Keratinocyte (primary cell): ENCODE results near the gene SCT. TPM values are rescaled to one million over a fixed set of nuclear protein-coding genes. Genes with fewer than 3 reads are reported as not detected.

ENCODE experiments used
- DNase-seq: peaks from one replicate; pipeline ENCODE4 v3.0.0-alpha.2; 2011; ENCODE audit warnings: low read depth, missing footprints, low spot score
- FAIRE-seq: peaks from 2 replicates; lab custom pipeline; 2011; peaks lifted over from hg19 to GRCh38; lab: Jason Lieb, UNC
- H2AFZ ChIP-seq: 2 replicates; pipeline ENCODE4 v1.6.0; 2012; ENCODE audit warnings: low read length, control low read depth, inconsistent platforms; ENCODE audit not compliant: control insufficient read depth
- H3K27ac ChIP-seq: 2 replicates; pipeline ENCODE4 v1.5.1; 2011; ENCODE audit warnings: low read length; ENCODE audit not compliant: control insufficient read depth, insufficient read depth
- H3K27me3 ChIP-seq: 3 replicates; pipeline ENCODE4 v1.6.0; 2011; ENCODE audit warnings: low read length; ENCODE audit not compliant: control insufficient read depth, insufficient read depth; ENCODE audit errors: extremely low read depth
- H3K36me3 ChIP-seq, 2 experiments: 2 replicates in 1 of 2; 3 replicates in 1 of 2; pipeline ENCODE4 v1.5.1; 2011; ENCODE audit warnings: low read length in 2 of 2, mild to moderate bottlenecking in 1 of 2; ENCODE audit not compliant: control insufficient read depth in 2 of 2, insufficient read depth in 2 of 2; ENCODE audit errors: extremely low read depth in 1 of 2
- H3K4me1 ChIP-seq: 3 replicates; pipeline ENCODE4 v1.5.1; 2011; ENCODE audit warnings: low read length; ENCODE audit not compliant: control insufficient read depth, insufficient read depth; ENCODE audit errors: extremely low read depth
- H3K4me2 ChIP-seq: 3 replicates; pipeline ENCODE4 v1.6.0; 2011; ENCODE audit warnings: low read depth, low read length; ENCODE audit not compliant: control insufficient read depth, insufficient read depth; ENCODE audit errors: extremely low read depth
- H3K4me3 ChIP-seq, 3 experiments: fragments of 200-600 bp in 1 of 3; sonication (generic) in 1 of 3; 2 replicates in 2 of 3; 3 replicates in 1 of 3; pipeline ENCODE4 v1.5.1; 2011 to 2016; ENCODE audit warnings: low read length in 3 of 3, mild to moderate bottlenecking in 3 of 3, control low read depth in 2 of 3, inconsistent platforms in 1 of 3, low read depth in 1 of 3, mixed read lengths in 1 of 3, mixed run types in 1 of 3, moderate library complexity in 1 of 3; ENCODE audit not compliant: control insufficient read depth in 2 of 3, insufficient read depth in 2 of 3; ENCODE audit errors: extremely low read depth in 1 of 3
- H3K79me2 ChIP-seq: 2 replicates; pipeline ENCODE4 v1.6.0; 2012; ENCODE audit warnings: low read length; ENCODE audit not compliant: control insufficient read depth, insufficient read depth
- H3K9ac ChIP-seq: 3 replicates; pipeline ENCODE4 v1.6.0; 2011; ENCODE audit warnings: low read length; ENCODE audit not compliant: control insufficient read depth, insufficient read depth; ENCODE audit errors: extremely low read depth
- H3K9me1 ChIP-seq: 3 replicates; pipeline ENCODE4 v1.6.0; 2011; ENCODE audit warnings: low read length; ENCODE audit not compliant: control insufficient read depth, insufficient read depth; ENCODE audit errors: extremely low read depth
- H3K9me3 ChIP-seq: 2 replicates; pipeline ENCODE4 v1.5.1; 2012; ENCODE audit warnings: low read depth, low read length; ENCODE audit not compliant: control insufficient read depth
- H4K20me1 ChIP-seq: 3 replicates; pipeline ENCODE4 v1.6.0; 2011; ENCODE audit warnings: low read length; ENCODE audit not compliant: control insufficient read depth, insufficient read depth; ENCODE audit errors: extremely low read depth
- CTCF ChIP-seq, 3 experiments: IDR thresholded peaks in 1 of 3; conservative IDR thresholded peaks in 1 of 3; optimal IDR thresholded peaks in 1 of 3; 2 replicates in 2 of 3; 3 replicates in 1 of 3; pipeline versions ENCODE3 to v1.5.1; 2011; ENCODE audit warnings: low read length in 3 of 3, mild to moderate bottlenecking in 3 of 3, moderate library complexity in 2 of 3, control low read depth in 1 of 3, inconsistent platforms in 1 of 3; ENCODE audit not compliant: insufficient read depth in 2 of 3; ENCODE audit errors: extremely low read depth in 1 of 3
- EZH2 ChIP-seq: IDR thresholded peaks from one replicate; pipeline ENCODE4 v1.6.1; 2012; ENCODE audit warnings: inconsistent platforms, mild to moderate bottlenecking, low read length, moderate library complexity
- dilution Hi-C: fragments of 300-500 bp; cut with MboI; formaldehyde crosslinking; loops from one replicate; pipeline ENCODE4 v1.7.0; 2020; ENCODE audit warnings: low sequenced_read_pairs; ENCODE audit not compliant: extremely low pct_ligation_motif_present
- polyA plus RNA-seq, 5 experiments: library from polyadenylated mRNA; depleted of rRNA in 3 of 5; stranded (reverse) in 3 of 5; stranded (forward) in 1 of 5; unstranded in 1 of 5; fragments of >200 nt; gene quantifications; 1 replicate in 1 of 5; 2 replicates in 3 of 5; 3 replicates in 1 of 5; pipeline versions ENCODE4 v1.2.1 to v1.2.3, GENCODE V29; 2011 to 2012; ENCODE audit warnings: missing spikeins in 2 of 5, low read depth in 1 of 5, low replicate concordance in 1 of 5

The SCT gene
- polyA plus RNA-seq, 1 donor (not counting 4 experiments of a cell fraction or from before 2014, with no cell fraction given), result not detected

DNA sequence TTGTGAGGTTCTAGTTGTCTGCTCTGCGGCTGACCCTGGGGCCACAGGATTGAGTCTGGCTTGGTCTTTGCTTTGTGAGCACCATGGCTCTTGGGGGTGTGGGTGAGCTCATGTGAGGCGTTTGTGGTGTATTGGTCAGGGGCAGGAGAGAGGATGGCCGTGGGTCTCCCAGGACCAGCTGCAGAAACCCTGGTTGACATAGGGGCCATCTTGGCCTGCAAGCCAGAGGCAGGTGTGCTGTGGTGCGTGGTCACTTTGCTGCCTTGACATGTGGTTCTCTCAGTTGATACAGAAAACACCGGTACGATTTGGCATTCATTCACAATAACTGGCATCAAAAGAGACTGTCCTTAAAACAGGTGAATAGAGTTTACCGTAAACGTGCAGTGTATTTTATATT lies 39.4 kb downstream of the SCT start:
- H3K79me2 ChIP-seq, result peaks cover 62% of the 10 kb centered on the region
- no peaks in the 10 kb centered on the region for H3K9me3 ChIP-seq
- dilution Hi-C loops, result no loop called here
- no peak overlapping the region for H3K4me2 ChIP-seq
- no peaks in the 10 kb centered on the region for H3K27me3 ChIP-seq
- no peak for DNase-seq
- FAIRE-seq, result no peak
- TF ChIP-seq EZH2 (no peak), CTCF (optimal IDR thresholded peaks at IDR 0.05 in 1 of 3, IDR thresholded peaks at IDR 0.05 in 1 of 3, conservative IDR thresholded peaks at IDR 0.05 in 1 of 3; ENCODE audit: extremely low read depth in 1 of 3, insufficient read depth in 2 of 3, low read length in 3 of 3) (no peak)
- no peak overlapping the region for H3K27ac ChIP-seq
- H3K9me1 ChIP-seq, result no peaks in the 10 kb centered on the region
- peaks cover 5% of the 10 kb centered on the region for H4K20me1 ChIP-seq
- H3K36me3 ChIP-seq, result peaks cover 35 to 47% of the 10 kb centered on the region in 2 experiments
- H3K4me3 ChIP-seq, result no peak overlapping the region
- H2AFZ ChIP-seq, result no peak overlapping the region
- H3K9ac ChIP-seq, result no peak overlapping the region
- no peaks in the 10 kb centered on the region for H3K4me1 ChIP-seq

GRCh38 chr11:586376-587316 lies 40.3 kb downstream of the SCT start:
- Histone ChIP-seq H3K36me3 (peaks cover 33 to 46% of the 10 kb centered on the region in 2 experiments), H3K9ac (no peak overlapping the region), H4K20me1 (peaks cover 9% of the 10 kb centered on the region), H3K27ac (no peak overlapping the region), H3K4me1 (no peaks in the 10 kb centered on the region), H3K4me3 (no peak overlapping the region), H3K9me1 (no peaks in the 10 kb centered on the region), H3K9me3 (no peaks in the 10 kb centered on the region), H3K27me3 (no peaks in the 10 kb centered on the region), H3K79me2 (peaks cover 66% of the 10 kb centered on the region), H3K4me2 (no peak overlapping the region), H2AFZ (no peak overlapping the region)
- no peak for TF ChIP-seq EZH2
- no peak for TF ChIP-seq CTCF (optimal IDR thresholded peaks at IDR 0.05 in 1 of 3, IDR thresholded peaks at IDR 0.05 in 1 of 3, conservative IDR thresholded peaks at IDR 0.05 in 1 of 3; ENCODE audit: extremely low read depth in 1 of 3, insufficient read depth in 2 of 3, low read length in 3 of 3)
- dilution Hi-C loops, result no loop called here
- DNase-seq (no peak), FAIRE-seq (no peak)
